NK-92 (cell line): Measurements from ENCODE around the gene C16orf95.

ENCODE experiments used
- DNase-seq: peaks from one replicate; lab custom pipeline; 2025; ENCODE audit not compliant: unreplicated experiment; lab: John Stamatoyannopoulos, UW

C16orf95 gene

DNA sequence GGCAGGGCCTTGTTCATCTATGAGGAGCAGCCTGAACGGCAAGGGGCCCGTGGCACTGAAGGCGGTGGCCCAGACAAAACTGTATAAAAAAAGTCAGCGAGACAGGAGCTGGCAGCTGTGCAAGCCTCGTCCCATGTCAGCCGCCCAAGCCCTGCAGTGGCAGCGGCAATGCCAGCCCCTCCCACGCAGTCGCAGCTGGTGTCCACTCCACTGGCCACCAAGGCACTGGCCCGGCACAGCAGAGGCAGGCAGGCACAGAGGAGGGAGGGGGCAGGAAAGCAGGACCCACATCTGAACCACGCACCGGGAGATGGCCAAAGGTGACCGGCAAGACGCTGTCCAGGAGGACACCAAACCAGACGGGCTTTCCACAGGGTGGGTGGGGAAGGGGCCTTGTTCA is 15.9 kb upstream of the C16orf95 start:
- no peak for DNase-seq

DNA sequence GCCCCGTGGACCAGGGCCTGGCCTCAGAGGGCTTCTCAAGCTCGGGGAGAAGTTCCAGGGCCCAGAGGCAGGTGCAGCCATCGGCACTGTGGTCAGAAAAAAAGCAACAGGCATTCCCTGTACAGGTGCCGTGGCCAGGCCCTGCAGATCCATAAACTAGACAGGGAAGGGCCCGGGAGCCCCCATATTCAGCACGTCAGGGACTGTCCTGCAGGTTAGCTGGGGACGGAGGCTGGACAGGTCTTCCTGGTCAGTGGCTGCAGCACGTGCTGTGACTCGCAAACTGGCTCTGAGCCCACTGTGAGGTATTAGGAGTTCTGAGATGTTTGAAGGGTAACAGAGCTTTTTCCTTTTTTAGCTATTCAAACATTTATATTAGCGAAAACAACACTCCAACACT is 15.0 kb upstream of the C16orf95 start:
- DNase-seq, result no peak

DNA sequence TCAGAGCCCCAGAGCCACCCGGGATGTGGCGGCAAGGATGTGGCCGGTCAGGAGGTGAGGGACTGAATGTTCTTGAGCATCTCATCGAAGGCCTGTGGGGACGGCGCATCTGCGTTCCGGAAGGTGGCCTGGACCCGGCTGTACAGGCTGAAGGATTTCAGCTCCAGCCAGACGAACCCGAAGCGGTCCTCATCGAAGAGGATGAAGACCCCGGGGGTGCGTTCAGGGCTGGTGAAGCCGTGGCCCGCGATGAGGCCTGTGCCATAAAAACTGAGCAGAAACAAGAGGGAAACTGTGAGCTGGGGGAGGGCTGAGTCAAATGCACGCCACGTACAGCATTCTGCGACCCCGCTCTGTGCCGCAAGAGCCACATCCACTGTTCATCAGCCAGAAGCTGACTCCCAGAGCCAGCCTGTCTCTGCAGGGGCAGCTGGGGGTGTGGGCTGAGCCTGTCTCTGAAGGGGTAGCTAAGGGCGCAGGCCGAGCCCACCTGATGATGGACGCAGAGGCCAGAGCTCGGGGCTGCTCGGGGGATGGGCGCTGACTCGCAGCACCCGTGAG is 14.1 kb upstream of the C16orf95 start:
- DNase-seq, result no peak

DNA sequence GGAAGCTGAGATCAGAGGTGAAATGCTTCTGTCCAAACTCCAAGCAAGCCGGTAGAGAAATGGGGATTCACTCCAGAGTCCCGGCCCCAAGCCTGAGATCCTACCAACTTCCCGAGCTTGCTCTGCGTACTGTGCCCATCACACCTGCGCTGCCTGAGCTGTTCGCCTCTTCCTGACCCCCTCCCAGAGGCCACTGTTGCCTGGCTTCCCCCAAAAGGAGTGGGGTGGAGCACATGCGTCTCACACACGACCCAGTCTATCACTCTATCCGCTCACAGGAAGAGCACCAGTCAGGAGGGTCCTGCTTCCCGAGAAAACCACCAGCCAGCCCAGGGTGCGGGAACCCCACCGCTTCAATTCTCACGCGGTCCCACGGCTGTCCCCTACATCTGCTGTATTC is 13.5 kb upstream of the C16orf95 start:
- DNase-seq, result no peak

DNA sequence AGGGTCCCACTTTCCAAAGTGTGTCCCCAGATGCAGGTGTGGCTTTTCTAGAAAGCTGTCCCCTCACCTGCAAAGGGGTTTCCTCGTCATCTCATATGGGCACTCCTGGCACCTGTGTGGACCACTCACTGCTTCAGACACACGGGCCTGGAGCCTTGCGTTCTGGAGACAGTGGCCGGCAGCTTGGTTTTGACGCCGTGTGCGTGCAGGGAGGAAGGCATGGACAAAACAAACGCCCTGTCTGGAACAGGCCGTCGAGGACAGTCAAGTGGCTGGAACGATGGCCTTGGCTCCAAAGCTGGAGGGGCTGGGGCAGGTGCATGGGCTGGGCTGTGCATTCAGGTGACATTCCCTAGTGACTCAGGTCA is 13.0 kb upstream of the C16orf95 start:
- DNase-seq, result no peak

DNA sequence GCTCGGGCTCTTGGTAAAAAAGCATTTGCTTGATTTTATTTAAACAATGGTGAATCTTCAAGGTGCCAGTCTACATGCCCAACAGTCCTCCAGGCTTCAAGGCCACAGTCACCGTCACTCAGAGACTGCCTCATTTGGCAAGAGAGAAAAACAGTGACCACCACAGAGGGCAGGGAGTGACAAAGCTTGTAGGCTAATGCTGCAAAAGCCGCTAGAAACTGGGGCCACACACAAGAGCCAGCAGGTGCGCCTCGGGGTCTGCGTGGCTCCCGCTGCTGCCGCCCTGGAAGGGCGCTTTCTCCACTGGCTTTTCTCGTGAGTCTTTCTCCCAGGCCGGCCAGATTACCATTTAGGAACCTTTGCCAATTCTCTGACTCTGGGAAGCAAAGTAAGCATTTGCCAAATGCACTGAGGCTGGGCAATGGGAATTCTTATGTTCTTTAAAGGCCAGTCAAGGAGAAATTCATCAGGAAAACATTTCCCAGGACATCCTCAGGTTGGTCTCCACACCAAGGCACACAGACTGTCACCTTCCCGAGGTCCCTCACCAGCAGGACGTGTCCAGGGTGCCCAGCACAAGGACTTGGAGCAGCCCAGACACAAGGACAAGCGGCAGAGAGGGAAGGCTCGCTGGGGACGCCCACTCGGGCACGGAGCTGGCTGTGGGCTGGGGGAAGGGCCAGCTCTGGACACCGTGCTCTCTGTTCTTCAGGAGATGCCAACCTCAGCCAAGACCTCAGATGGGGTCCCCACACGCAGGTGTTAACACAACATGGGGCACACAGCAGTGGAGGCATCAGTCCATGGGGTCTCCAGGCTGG is 12.5 kb upstream of the C16orf95 start:
- no peak for DNase-seq

DNA sequence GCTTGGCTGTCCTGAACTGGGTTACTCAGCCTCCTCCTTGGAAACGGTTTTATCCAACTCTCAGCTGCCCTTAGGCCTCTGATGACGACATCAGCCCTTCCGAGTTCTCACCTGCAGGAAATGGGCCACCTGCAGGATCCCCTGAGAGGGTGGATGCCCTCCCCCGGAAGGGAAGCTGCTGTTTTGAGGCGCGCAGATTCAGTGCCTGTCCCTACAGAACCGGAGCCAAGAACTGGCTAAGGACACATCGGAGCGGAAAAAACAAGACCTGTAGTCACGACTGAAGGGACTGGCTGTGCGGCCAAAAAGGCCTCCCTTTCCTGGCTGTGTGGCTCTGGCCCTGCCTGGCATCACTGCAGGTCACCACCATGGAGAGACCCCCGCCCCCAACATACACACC is 11.7 kb upstream of the C16orf95 start:
- DNase-seq, result no peak

DNA sequence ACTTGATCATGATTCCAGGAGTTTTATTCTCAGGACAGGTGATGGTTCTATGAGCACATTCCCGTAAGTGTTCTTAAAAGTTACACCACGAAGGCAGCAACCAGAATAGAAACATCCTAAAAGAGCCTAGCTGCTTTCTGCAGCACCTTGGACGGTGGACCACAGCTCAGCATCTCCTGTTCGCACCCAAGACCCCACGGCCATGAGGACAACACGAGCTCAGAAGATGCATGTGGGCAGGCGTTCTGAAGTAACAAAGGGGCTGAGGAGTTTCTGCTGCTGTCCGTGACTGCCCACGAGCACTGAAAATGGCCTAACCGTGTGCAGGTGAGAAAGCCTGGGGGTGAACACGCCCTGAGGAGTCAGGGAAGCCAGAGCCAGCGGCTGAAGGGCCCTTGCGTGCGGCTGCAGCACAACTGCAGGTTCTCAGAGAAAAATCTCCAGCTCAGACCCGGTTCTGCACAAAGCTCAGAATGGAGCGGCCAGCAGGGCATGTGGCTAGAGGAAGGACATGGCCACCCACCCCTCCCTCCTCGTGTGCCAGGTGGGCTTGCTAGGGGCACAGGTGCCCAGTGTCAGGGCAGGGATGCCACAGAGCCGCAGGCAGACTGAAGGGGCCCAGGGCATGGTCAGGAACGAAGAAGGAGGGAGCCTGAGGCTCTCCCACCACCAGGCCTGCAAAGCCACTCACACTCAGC is 10.8 kb upstream of the C16orf95 start:
- DNase-seq, result no peak

DNA sequence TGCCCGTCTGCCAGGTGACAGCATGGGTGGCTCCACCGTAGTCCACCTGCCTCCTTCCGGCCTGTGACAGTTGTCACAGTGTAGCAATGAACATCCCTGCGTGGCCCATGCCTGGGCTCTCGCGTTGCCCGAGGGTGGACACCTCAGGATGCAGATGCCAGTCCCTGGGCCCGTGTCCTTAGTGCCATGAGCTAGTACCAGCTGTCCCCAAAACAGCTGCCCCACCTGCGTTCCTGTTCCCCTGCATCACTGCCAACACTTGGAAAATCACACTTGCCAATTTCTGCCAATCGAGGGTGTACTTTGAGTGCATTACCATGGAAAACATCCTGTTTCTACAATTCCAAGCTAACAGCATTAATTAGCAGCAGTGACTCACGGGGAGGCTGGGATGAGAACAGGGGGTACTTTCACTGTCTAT is 9.0 kb upstream of the C16orf95 start:
- DNase-seq, result no peak

DNA sequence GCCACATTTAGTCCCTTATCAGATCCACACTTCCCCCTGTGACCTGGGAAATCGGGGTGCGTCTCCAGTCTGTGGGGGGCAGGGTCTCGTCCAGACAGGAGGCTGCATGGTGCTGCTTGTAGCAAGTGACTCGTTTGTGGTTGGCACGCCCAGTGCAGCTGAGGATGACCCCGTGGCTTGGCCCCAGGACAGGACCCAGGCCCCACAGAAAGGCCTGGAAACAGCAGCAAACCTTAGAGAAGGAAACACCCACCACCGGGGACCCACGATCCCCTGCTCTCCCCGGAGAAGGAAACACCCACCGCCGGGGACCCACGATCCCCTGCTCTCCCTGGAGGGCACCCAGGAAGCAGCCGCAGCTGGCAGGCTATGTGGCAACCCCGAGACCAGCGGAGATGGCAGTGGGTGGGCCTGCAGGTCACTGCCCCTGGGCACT is 8.2 kb upstream of the C16orf95 start:
- no peak for DNase-seq

DNA sequence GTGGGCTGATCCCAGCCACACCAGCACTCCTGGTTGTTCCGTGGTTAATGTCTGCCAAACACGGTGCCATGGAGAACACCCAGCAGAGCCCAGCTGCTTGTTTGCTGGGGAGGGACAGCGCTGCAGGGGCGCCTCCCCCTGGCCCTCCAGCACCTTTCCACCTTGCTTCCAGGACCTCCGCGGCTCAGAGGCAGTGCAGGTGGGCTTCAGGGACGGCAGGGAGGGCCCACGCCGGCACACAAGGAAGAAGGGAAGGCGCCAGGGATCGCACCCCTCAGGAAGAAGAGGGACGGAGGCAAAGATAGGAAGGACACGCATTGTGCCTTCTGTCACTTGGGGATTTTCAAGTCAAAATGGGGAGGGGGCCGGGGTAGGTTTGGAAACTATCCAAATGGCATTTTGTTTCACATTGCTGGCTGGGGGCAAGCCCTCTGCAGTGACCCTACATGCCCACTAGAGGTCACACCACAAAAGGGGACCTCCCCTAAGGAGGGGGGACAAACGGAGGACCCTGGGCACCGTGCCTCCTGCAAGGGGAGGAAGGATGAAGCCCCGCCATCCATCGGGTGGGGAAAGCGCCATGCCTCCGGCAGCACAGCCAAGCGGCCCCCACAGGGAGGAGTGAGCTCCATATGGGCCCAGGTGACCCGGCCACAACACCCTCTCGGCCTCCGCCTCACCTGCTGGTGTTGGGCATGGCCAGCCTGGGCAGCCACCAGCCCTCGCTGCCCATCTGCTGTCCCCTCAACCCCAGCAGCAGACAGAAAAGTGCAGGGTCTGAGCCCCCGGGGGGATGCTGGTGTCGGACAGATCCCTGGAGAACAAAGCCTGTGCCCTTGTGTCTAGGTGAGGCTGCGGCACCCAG is 7.5 kb upstream of the C16orf95 start:
- DNase-seq, result no peak

DNA sequence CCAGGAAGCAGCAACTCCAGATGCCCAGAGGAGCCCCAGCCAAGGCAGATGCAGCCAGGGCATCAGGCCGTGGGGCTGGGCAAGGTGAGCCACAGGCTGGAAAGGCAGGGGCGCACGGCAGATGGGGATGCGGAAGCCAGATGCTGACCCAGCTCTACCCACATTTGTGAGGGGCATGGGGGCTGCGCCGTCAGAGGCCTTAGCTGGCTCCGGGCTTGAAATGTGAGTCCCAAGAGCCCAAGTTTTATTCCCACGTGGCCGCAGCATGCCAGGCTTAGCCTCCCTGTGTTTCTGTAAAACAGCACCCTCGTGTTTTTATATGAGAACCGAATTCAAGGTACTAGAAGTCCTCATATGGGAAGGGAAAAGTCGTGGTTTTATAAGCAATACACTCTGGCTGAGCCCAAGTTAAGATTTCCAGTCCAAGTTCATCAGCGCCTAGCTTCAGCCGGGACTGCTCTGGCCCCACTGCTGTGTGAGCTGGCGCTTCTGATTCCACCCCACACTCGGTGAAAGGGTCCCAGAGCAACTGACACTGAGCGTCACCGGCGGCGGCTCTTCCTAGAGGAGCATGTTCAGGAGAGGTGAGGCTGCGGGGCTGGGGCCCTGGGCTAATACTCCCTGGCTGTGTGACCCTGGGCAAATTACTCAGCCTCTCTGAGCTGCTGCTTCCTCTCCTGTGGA is 6.7 kb upstream of the C16orf95 start:
- DNase-seq, result no peak

DNA sequence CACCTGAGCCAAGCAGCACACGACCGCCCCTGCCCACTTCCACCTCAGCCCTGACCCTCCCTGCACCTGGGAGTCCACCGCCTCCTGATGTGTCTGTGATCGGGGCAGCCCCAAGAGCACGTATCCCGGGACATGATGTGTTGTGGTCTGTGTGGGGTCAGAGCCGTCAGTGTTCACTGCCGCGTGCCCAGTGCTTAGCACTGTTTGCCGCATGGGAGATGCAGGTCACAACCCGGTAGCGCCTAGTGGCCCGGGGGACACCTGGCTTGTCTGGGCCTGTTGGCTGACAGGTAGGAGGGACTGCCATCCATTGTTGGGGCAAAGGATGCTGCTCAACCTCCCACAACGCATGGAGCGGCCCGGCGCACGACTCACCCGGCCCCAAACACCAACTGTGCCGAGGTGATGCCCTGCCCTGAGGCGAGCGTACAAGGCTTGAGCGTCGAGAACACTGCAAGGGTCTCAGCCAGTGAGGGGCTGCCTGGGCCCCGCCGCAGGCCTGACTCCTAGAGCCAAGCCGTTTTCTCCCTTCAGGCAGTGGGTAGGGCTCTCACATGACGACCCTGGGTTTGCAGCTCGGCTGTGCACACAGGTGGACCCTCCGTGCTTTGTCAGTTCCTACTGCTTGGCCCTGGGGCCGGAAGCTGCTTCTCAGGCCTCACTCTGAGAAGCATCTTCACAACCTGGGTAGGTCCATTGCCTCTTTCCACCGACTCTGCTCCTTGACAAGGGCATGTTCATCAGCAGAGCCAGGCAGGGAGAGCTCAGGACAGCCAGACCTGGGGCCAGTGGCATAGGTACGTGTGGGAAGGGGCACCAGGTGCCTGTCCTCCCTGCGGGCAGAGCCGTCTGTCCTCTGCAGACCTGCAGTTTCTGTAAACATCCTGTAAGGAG is 5.9 kb upstream of the C16orf95 start:
- no peak for DNase-seq

DNA sequence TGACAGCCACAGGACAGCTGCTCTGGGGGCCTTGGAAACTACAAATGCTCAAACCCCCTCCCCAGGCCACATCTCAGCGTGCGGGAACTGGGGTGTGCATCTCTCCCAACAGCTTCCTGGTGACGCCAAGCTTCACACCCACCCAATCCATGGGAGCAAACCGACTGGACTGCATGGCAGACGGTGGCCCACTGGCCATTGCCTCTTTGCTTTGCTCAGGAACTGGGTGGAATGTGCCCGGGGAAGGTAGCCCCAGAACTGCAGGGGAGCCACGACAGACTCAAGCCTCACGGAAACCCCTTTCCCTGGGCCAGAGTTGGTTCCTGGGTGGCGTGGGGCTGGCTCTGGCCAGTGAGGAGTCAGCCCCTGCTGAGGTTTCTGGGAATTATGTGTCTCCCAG is 5.2 kb upstream of the C16orf95 start:
- no peak for DNase-seq

DNA sequence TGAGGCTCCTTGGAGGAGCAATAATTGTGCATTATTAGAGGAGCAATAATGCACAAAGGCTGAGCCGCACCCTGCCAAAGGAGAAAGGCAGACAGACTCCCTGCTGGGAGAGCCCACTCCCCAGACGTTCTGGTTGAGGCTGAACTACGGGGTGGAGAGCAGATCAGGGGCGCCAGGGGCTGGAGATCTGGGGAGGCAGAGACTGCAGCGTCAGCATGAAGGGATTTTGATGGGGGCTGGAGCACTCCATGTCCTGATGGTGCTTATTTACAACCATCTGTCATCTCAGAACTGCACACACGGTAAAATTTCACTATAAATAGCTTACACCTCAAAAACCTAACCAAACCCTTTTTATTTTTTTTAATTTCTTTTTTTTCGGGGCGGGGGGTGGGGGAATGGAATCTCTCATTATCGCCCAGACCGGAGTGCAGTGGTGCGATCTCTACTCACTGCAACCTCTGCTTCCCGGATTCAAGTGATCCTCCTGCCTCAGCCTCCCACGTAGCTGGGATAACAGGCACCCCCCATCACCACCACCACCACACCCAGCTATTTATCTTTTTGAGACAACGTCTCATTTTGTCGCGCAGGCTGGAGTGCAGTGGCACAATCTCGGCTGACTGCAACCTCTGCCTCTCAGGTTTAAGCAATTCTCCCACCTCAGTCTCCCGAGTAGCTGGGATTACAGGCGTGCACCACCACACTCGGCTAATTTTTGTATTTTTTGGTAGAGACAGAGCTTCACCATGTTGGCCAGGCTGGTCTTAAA is 4.3 kb upstream of the C16orf95 start:
- DNase-seq, result no peak

DNA sequence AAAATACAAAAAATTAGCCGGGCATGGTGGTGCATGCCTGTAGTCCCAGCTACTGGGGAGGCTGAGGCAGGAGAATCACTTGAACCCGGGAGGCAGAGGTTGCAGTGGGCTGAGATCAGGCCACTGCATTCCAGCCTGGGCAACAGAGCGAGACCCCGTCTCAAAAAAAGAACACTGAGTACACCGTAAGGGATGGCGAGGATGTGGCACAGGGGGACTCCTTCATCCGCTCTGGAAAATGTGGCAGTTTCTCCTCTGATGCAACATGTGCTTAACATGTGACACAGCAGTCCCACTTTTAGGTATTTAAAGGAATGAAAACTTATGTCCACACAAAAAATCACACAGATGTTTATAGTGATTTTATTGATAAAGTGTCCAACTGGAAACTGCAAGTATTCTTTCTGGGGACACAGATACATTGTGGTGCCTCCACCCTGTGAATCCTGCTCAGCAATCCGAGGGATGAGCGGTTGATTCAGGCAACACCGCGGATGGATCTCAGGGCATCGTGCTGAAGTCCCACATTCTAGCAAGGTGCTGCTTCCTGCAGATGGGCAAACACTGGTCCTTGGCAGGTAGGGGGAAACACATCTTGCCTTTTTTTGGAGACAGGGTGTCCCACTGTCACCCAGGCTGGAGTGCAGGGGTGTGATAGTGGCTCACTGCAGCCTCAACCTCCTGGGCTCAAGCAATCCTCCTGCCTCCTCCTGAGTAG is 3.5 kb upstream of the C16orf95 start:
- DNase-seq, result no peak

DNA sequence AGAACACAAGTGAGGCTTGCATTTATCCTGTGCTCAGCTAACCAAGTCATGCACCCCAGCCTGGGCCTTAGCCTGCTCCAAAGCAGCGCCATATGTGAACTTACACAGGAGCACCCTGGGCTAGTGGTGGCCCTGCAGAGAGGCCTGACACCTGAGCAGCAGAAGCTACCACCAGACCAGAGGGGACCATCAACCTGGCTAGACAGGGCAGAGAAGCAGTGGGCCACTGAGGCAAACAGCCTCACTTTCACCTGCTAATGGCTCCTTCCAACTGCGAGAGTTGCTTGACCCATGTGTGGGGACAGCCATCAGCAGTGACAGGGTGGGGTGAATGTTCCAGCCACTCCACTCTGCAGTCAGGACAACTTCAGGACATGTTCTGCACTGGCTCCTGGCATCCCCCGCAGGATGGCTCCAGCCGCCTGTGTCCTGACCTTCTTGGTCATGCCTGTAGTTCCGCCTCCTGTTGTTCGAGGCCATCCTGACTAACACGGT is 2.9 kb upstream of the C16orf95 start:
- no peak for DNase-seq

DNA sequence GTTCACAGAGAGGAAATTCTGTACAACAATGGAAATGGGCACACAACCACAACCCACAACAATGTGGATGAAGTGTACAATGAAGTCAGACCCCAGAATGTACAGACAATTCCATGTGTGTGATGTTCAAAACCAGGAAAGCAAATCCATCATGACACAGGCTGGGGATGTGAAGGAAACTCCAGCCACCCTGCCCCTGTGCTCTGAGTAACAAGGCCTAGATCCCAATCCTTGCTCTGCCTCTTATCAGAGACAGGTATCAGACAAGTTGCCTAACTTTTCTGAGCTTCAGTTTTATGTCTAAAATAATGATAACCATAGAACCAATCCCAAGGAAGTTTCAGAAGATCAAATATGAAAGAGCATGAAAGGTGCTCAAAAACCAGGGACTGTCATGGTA is 1.8 kb upstream of the C16orf95 start:
- DNase-seq, result no peak
